Large intestine (tissue), 3 donors: ENCODE results near the gene DGKG. TPM values are rescaled to one million over a fixed set of nuclear protein-coding genes. Genes with fewer than 3 reads are reported as not detected.

Source experiments
- DNase-seq, 2 donors: peaks; one replicate each; pipeline versions ENCODE4 v3.0.0 to v3.0.0-alpha.2; 2013
- H3K27ac ChIP-seq: one replicate; pipeline ENCODE4 v1.5.1; 2013; ENCODE audit warnings: low read length
- H3K27me3 ChIP-seq: 2 replicates; pipeline ENCODE4 v1.6.1; 2013; ENCODE audit warnings: low read length; ENCODE audit not compliant: control insufficient read depth, insufficient read depth
- H3K36me3 ChIP-seq: 2 replicates; pipeline ENCODE4 v1.6.1; 2013; ENCODE audit warnings: low read length; ENCODE audit not compliant: control insufficient read depth, insufficient read depth
- H3K4me1 ChIP-seq: one replicate; pipeline ENCODE4 v1.6.1; 2013; ENCODE audit warnings: low read length; ENCODE audit not compliant: control insufficient read depth, insufficient read depth
- H3K4me3 ChIP-seq: one replicate; pipeline ENCODE4 v1.5.1; 2013; ENCODE audit warnings: low read length
- H3K9me3 ChIP-seq: one replicate; pipeline ENCODE4 v1.6.1; 2013; ENCODE audit warnings: mild to moderate bottlenecking, low read depth, low read length, moderate library complexity; ENCODE audit not compliant: control insufficient read depth
- WGBS: methylation state at CpG from one replicate; pipeline ENCODE4 v1.1.5; 2013; ENCODE audit warnings: low lambda C conversion rate; ENCODE audit not compliant: insufficient coverage; 5-methylcytosine and 5-hydroxymethylcytosine counted together
- polyA plus RNA-seq: library from polyadenylated mRNA; unstranded; fragments of 120-200 nt; gene quantifications from one replicate; pipeline ENCODE4 v1.2.1, GENCODE V29; 2013

The DGKG gene
- polyA plus RNA-seq, 1 donor: 4.8 TPM

DNA sequence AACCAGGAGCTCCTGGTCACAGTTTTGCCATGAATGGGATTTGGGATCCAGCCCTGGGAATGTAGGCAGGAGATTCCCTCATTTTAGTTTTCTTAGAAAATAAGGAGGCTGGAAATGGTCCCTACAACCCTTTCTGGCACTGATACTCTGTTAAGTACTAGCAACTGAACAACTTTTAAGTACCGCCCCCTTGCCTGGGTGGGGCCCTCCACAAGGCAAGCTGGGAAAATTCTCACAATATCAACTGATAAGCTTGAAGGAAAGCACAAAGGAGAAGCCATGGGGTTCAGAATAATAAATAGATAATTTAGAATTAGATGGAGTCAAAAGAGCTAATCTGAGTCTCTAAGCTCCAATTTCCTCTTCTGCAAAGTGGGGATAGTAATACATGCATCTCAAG is 4.2 kb upstream of the DGKG start:
- H3K36me3 ChIP-seq: no peaks in the 10 kb centered on the region
- no peak for DNase-seq
- no CpG with 5 or more reads among the region's 1 CpG for WGBS
- no peak overlapping the region for H3K27ac ChIP-seq
- no peaks in the 10 kb centered on the region for H3K4me1 ChIP-seq
- peaks cover 4% of the 10 kb centered on the region for H3K9me3 ChIP-seq
- H3K27me3 ChIP-seq: peaks cover 63% of the 10 kb centered on the region
- H3K4me3 ChIP-seq: no peak overlapping the region

DNA sequence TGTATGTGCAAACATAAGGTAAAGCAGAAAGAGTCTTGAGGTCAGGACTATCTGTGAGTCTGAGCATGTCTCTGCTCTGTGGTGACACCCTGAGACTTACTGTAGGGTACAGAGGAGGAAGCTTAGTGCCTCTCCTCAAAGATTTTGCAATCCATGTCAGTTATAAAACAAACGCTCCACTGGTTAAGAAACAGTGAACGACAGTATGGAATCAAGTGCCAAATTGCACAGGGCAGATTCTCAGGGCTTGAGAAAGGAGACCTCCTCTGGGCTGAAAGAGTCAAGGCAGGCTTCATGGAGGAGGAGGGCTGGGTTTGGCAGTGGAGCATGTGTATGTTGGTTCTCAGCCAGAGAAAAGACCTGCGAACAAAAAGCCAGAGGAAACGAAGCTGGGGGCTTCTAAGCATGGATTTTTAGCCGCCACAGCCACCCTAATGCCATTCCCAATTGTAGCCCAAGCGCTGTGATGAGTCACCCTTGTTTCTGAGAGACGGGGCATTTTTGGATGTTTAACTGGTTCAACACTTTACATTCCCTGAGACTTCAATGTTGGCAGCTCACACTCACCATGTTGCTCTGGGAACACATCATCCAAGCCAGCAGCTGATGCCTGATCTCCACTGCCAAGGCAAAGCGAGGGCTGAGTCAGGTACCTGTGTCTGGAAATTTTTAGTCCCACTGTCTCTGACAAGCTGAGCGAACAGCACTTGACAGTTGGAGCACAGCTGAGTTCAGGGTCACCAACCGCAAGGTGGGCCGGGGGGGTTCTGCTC is 3.4 kb upstream of the DGKG start:
- H3K27me3 ChIP-seq: peaks cover 71% of the 10 kb centered on the region
- no peaks in the 10 kb centered on the region for H3K36me3 ChIP-seq
- peaks cover 2% of the 10 kb centered on the region for H3K4me1 ChIP-seq
- peaks cover 4% of the 10 kb centered on the region for H3K9me3 ChIP-seq
- 100% methylated on average over 1 of the region's 11 CpGs for WGBS
- H3K4me3 ChIP-seq: no peak overlapping the region
- no peak overlapping the region for H3K27ac ChIP-seq
- no peak for DNase-seq

DNA sequence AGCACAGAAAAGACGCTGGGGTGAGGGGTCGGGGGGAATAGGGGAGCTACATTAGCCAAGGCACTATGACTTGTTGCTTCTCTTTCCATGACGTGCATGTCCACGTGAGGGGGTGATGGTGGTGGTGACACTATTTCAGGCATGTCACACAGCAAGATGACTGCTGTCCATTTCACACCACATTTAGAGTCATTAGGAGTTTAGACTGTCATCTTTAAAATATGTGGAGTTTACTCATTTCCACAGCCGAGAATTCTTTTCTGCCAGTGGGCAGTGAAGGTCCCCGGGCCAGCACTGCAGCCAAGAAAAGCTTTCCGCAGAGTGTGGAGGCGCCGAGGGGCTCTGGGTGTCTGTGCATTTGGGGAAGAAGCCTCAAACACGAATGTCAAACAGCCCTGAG is 954 bp upstream of the DGKG start:
- H3K4me3 ChIP-seq: no peak overlapping the region
- WGBS: 70% methylated on average over 2 of the region's 10 CpGs
- H3K27ac ChIP-seq: no peak overlapping the region
- H3K36me3 ChIP-seq: no peaks in the 10 kb centered on the region
- H3K27me3 ChIP-seq: peaks cover 77% of the 10 kb centered on the region
- peaks cover 4% of the 10 kb centered on the region for H3K9me3 ChIP-seq
- peaks cover 2% of the 10 kb centered on the region for H3K4me1 ChIP-seq
- DNase-seq: no peak

DNA sequence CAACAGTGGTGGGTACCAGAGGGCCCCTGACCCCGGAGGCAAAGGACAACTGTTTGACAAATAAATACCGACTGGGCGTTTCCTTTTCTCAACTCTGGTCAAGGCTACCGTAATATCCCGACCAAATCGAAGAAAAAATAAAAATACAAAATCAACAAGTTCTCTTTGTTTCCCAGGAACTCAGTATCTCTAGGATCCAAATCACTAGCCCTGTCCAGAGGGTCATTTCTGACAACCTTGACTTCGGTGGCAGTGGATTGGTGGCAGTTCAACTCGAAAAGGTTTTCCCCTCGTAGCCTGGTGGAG is 456 bp upstream of the DGKG start:
- whole genome bisulfite sequencing: 0% methylated on average over 1 of the region's 9 CpGs

DNA sequence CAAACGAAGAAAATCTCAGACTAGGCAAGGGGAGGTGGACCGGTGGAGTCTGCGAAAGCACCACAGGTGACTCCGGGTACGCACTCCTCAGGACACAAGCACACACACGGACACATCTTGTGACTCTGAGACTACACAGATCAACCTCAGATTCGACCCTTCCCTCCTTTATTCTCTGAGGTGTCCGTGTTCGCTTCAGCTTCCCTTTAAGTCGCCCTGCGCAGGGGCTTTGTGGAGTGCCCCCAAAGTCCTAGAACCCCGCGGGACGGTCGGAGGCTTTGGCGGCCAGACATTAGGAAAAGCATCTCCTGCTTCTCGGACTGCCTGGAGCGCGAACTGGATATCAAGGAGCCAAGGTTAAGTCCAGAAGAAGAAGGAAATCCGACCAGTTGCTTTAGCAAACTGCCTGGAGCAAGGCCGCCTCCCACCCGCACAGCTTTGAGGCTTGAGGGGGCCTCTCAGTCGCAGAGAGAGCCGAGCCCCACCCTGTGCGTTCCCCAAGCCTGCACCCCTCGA is 730 bp downstream of the DGKG start:
- Histone ChIP-seq H3K4me3 (peak overlapping the region; percentile 41), H3K27ac (no peak overlapping the region), H3K9me3 (peaks cover 4% of the 10 kb centered on the region), H3K4me1 (peaks cover 2% of the 10 kb centered on the region), H3K36me3 (no peaks in the 10 kb centered on the region), H3K27me3 (peaks cover 68% of the 10 kb centered on the region)
- no peak for DNase-seq
- no CpG with 5 or more reads among the region's 26 CpGs for WGBS

More for the DNA sequence above, 456 bp upstream of the DGKG start:
- Histone ChIP-seq H3K36me3 (no peaks in the 10 kb centered on the region), H3K4me3 (no peak overlapping the region), H3K27me3 (peaks cover 75% of the 10 kb centered on the region), H3K4me1 (peaks cover 2% of the 10 kb centered on the region), H3K27ac (no peak overlapping the region), H3K9me3 (peaks cover 4% of the 10 kb centered on the region)
- no peak for DNase-seq

DNA sequence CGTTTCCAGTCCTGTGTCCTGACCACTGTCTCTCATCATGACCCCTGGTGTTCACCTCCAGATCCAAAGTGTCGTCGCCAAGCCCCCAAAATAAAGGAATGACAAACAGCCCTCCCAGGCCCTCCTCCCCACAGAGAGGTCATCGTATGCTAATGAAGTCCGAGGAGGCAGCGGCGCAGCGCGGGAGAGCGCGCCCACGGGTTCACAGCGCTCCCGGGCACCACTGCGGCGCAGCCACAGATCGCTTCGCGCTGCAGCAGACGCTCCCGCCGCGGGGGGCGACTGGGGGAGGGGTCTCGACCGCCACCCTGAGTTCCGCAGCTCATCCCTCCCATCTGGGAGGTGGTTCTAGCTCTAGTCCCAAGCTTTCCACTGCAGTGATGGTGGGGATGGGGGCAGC is 1.3 kb downstream of the DGKG start:
- Histone ChIP-seq H3K27me3 (peaks cover 64% of the 10 kb centered on the region), H3K4me3 (peak overlapping the region; percentile 41)
- DNase-seq: no peak

DNA sequence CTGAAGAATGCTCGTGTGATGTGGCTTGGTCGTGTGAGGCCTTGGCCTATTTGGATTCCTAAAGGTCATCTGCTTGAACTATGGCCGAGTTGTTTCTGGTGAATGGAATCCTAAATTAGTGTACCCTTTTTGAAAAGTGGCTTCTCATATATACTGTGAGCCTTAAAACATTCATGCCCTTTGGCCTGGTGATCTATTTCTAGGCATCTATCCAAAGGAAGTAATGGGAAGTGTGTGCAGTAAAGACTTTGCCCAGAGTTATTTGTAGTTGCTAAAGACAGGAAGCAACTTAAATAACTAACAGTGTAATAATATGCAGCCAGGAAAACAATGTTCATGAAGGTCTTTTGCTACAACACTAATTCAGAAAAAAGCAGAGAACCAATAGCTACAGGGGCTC is 3.0 kb downstream of the DGKG start:
- WGBS: no CpG with 5 or more reads among the region's 3 CpGs
- H3K4me1 ChIP-seq: peaks cover 2% of the 10 kb centered on the region
- H3K4me3 ChIP-seq: no peak overlapping the region
- no peaks in the 10 kb centered on the region for H3K36me3 ChIP-seq
- peaks cover 9% of the 10 kb centered on the region for H3K9me3 ChIP-seq
- no peak overlapping the region for H3K27ac ChIP-seq
- H3K27me3 ChIP-seq: peaks cover 48% of the 10 kb centered on the region
- no peak for DNase-seq

More for the DNA sequence above, 1.3 kb downstream of the DGKG start:
- no peaks in the 10 kb centered on the region for H3K36me3 ChIP-seq
- peaks cover 2% of the 10 kb centered on the region for H3K4me1 ChIP-seq
- no peak overlapping the region for H3K27ac ChIP-seq
- WGBS: no CpG with 5 or more reads among the region's 27 CpGs
- H3K9me3 ChIP-seq: peaks cover 4% of the 10 kb centered on the region

DNA sequence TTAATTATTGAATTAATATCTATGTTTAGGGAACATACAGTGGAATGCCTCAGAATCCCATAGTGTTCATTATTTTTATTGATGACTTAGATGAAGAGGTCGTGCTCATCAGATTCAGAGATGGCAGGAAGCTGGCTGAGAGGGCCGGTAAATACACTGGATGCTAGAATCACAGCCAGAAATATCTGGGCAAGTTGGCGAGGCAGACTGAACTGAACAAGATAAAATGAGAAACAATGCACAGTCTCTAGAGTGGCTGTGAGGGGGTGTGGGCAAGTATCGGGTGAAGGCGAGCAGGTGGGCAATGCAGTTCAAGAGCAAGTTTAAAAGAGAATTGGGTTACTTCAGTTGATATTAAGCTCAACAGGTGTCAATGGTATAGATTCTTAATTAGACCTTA is 5.9 kb downstream of the DGKG start:
- DNase-seq: no peak
- H3K36me3 ChIP-seq: no peaks in the 10 kb centered on the region
- peaks cover 2% of the 10 kb centered on the region for H3K4me1 ChIP-seq
- peaks cover 22% of the 10 kb centered on the region for H3K27me3 ChIP-seq
- no peak overlapping the region for H3K27ac ChIP-seq
- H3K9me3 ChIP-seq: peaks cover 5% of the 10 kb centered on the region
- H3K4me3 ChIP-seq: no peak overlapping the region
- WGBS: 93% methylated on average over 2 of the region's 5 CpGs

DNA sequence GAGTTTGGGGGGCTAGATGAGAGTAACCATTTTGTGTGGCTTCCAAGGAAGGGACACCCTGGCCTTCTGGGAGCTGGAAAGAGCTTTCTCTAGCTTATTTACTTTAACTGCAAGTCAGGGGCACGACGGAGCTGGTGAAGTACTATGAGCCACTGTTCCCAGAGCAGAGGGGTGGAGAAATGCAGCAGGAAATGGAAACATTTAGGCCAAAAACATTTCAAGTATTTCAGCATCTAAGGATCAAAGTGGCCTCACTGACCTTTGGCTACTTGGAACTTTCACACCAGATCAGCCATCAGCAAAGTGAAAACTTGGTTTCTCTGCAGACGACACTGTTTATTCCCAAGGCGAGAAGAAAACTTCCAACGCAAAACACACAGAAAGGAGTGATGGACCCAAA is 7.9 kb downstream of the DGKG start:
- H3K9me3 ChIP-seq: peaks cover 5% of the 10 kb centered on the region
- DNase-seq: no peak
- H3K4me1 ChIP-seq: no peaks in the 10 kb centered on the region
- H3K27ac ChIP-seq: no peak overlapping the region
- H3K4me3 ChIP-seq: no peak overlapping the region
- H3K27me3 ChIP-seq: peaks cover 6% of the 10 kb centered on the region
- H3K36me3 ChIP-seq: no peaks in the 10 kb centered on the region
- 60% methylated on average over 1 of the region's 5 CpGs for WGBS

DNA sequence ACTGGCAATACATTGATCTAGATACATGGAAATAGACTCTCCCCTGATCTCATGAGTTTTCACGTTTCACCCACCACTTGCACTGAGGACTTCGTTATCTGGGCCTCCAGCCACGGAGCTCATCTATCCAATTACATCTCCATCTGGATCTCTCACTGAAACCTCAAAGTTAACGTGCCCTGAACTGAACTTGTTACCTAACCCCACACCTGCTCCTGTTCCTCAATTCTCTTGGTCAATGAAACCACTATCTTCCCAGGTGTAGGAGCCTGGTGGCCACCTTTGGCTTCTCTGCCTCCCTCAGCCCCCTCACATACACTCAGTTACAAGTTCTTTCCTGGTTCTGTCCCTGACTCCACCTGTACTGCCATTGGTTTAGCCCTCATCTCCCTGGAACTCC is 9.7 kb downstream of the DGKG start:
- DNase-seq: no peak
- H3K4me1 ChIP-seq: no peaks in the 10 kb centered on the region
- no CpG with 5 or more reads among the region's 4 CpGs for WGBS
- H3K36me3 ChIP-seq: no peaks in the 10 kb centered on the region
- H3K27ac ChIP-seq: no peak overlapping the region
- H3K27me3 ChIP-seq: peaks cover 3% of the 10 kb centered on the region
- H3K4me3 ChIP-seq: no peak overlapping the region
- peaks cover 5% of the 10 kb centered on the region for H3K9me3 ChIP-seq

DNA sequence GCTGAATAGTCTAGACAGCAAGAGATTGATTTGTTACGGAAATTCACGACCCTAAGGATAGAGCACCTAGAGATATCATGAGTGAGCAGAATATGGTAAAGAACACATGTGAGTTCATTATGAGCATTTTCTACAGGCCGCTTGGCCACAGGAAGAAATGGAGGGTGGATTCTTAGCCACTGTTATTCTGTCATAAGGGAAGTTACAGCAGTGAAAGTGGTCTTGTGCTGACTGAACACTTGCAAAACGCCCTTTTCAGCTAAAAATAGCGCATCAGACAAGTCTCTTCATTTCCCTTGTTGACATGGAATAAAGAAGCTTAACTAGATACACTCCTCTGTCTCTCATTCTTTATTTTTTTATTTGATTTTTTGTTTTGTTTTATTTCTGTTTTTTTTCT is 19.8 kb downstream of the DGKG start:
- Histone ChIP-seq H3K27ac (no peak overlapping the region), H3K4me1 (no peaks in the 10 kb centered on the region), H3K27me3 (no peaks in the 10 kb centered on the region), H3K36me3 (no peaks in the 10 kb centered on the region), H3K4me3 (no peak overlapping the region), H3K9me3 (no peaks in the 10 kb centered on the region)
- no peak for DNase-seq
- WGBS: 67% methylated on average over 4 of the region's 5 CpGs
